GM18517 (cell line): ENCODE measurements around the gene ITPRID2.
"Not testable (repeated sequence)": the region's sequence is repeated elsewhere in the genome, so short reads cannot be mapped to it uniquely, and the experiment has no call there.

Source experiments
- ATAC-seq: cut with Tn5 transposase; IDR thresholded peaks from one replicate; pipeline ENCODE4 v1.9.1; 2021; ENCODE audit warnings: mild to moderate bottlenecking, moderate library complexity; ENCODE audit not compliant: unreplicated experiment

ITPRID2 gene

DNA sequence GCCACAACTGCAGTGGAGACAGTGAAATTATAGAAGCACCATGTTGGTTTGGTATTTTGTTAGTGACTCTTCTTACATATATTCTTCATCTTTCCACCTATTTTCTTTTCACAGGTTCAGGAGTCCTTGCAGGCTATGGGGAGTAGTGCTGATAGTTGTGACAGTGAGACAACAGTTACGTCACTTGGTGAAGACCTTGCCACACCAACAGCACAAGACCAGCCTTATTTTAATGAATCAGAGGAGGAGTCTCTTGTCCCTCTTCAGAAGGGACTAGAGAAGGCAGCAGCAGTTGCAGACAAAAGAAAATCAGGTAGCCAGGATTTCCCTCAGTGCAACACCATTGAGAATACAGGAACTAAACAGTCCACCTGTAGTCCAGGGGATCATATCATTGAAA lies 23.6 kb downstream of the ITPRID2 start:
- ATAC-seq = no peak

DNA sequence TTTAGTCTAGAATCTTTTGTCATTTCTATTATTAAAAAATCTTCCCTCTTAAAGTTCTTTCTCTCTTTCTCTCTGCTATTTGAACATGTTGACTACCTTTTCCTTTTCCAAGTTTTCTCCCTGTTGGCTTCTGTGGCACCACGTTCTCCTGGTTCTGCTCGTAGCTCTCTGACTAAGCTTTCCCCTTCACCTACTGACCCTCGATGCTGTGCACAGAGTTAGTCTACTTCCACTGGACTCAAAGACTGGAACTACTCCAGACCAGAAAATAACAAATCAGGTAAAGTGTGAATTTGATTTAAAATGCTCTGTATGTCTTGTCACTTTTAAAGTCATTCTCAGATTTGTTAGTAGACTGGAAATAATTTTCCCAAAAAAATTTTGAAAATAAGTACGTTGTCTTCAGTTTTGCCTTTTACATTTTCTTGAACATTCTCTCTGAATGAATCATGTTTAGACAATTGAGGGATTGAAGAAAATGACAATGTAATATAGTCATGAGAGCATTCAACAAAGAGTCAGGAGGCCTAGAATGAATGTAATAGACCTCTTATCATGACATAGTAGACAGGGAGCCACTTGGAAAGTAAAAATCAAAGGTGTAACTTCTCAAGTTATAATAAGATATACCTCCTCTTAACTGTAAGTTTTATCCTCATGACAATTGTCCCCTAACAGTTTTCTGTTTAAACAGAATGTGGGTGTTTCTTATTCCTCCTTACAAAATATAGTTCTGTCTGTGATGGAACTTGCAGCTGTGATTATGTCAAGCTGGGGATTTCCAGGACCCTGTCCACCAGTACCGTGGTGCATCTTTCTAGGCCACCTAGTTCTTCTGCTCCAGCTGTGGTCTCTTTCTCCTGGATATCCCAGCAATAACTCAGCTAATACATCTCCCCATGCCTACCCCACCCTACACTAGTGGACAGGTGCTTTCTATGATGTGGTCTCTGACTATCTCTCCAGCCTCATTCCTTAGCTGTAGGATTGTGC lies 25.5 kb downstream of the ITPRID2 start:
- ATAC-seq = no peak

DNA sequence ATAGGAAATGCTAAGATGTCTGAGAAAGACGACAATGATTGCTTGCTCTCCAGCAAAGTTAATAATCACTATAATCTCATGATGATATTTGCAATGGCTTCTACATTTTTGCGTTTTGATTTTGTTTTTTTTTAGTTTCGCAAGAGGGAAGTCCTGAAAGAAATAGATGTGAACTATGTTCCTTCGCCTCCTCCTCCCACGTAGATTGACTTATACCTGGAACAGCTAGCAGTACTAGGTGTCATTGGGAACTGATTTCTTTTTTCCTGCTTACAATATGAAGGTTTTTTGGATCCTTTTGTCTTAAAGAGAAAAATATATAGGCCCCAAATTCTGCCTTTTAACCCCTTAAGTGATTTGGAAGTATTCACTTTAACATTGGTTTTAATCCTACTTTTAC lies 26.7 kb downstream of the ITPRID2 start:
- ATAC-seq = no peak

GRCh38 chr2:181923121-181923520 lies 31.6 kb downstream of the ITPRID2 start:
- ATAC-seq = no peak

GRCh38 chr2:181924336-181924735 lies 32.8 kb downstream of the ITPRID2 start:
- ATAC-seq = no peak

DNA sequence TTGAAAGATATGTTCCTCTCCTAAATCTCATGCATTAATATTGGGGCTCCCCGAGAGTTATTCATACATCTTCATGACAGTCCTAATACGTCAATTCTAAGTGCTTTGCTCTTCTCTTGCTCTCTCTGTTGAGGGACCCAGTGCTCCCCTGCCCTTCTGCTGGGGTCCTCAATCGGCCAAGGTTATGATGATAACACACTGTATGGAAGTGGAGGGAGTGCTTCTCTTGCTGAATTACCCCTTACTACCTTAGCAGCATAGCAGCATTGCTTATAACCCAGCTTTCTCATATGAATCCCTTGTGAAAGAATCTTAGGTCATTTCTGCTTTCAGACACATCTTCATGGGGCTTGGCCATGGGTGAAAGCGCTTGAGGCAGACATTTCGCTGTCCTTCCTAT lies 43.2 kb downstream of the ITPRID2 start:
- ATAC-seq = no peak

DNA sequence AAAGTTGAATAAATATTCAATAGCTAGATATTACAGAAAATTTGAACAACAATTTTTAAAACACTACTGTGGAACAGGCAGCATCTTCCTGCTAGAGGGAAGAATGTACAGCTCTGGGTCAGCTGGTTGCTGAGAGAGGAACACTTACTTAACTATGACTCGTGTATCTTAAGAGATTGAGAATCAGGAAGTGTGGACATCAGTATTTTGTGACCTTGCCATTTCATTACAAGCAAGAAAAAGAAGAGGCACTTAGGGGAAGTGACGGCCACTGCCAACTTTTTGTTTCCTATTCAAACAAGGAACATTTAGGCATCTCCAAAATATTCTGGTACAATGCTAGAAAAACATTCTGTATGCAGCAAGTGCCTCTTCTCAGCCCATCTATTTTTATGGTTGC lies 45.9 kb downstream of the ITPRID2 start:
- no peak for ATAC-seq

- no peak for ATAC-seq
These were observed 52.0 kb downstream of the ITPRID2 start for GRCh38 chr2:181943411-181944124.

GRCh38 chr2:181944164-181944913 lies 52.8 kb downstream of the ITPRID2 start:
- no peak for ATAC-seq

DNA sequence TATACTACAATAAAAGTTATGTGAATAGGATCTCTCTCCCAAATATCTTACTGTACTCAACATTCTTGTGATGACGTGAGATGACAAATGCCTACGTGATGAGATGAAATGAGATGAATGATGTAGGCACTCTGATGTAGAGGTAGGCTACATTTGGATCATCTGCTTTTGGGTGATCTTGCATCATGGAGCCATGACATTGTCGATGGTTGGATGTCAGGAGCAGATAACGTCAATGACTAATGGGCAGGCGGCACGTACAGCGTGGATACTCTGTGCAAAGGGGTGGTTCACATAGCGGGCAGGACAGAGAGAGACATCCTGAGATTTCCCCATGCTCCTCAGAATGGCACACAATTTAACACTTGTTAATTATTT lies 53.4 kb downstream of the ITPRID2 start:
- no peak for ATAC-seq

DNA sequence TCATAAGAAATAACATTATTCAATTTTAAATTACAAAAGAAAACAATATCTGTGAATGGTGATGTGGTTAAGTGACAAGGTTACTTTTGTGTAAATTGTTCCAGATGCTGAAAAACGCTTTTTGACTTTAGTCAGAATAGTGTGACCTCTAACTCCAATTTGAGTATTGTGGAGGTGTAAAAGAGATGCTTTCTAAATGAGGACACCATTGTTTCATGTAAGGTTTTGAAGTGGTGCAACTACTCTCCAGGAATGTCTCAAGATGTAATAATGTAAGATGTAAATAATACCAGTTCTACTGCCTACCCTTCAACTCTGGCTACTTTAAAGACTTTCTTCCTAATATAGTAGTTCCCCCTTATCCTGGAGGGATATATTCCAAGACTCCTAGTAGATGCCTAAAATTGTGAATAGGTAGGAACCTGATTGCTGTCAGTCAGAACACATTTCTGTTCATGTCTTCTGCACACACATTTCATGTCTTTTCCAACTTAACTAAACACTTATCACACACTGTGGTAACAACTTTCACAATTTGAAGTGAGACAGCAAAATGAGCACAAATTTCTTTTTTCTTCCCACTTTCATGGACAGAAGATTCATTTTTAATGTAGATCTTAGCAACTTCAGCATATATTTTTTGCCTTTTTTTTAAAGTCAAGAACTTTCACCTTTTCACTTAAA lies 55.1 kb downstream of the ITPRID2 start:
- ATAC-seq = no peak

GRCh38 chr2:181947273-181947672 lies 55.7 kb downstream of the ITPRID2 start:
- ATAC-seq = no peak

- no peak for ATAC-seq
These were observed 56.7 kb downstream of the ITPRID2 start for GRCh38 chr2:181948227-181948626.

DNA sequence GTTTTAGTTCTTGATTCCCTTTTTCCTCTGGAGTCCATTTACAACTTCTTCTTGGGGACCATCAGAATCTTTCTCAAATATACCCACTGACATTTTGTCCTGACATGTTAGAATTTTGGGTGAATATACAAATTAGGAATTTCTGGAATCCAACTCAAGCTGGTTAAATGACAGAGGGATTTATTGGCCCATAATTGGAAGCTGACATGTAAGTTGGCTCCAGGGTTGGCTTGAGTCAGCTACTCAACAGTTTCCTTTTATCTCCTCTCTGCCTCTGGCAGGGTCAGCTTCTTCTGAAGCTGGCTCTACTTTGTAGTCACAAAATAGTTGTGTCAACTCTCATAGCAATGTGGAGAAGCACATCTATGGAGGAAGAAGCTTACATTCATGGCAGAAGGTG lies 57.5 kb downstream of the ITPRID2 start:
- no peak for ATAC-seq

- no peak for ATAC-seq
These were observed 61.1 kb downstream of the ITPRID2 start for GRCh38 chr2:181952404-181953226.

- ATAC-seq = peak; percentile 86
These were observed 62.5 kb downstream of the ITPRID2 start for GRCh38 chr2:181953881-181954537.

DNA sequence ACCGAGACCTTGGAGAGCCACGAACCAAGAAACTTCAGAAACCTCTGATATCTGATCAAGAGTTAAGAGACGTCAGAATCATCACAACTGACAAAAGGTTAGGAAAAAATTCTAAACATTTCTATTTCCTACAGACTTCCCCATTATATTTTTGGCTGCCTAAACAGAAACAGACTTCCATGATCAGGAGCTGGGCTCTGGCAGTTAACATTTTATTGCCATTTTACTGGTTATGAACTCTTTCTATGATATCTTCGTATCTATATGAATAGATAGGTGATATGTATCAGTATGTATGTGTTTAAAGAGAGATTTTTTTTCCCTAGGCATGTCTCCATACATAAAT lies 63.0 kb downstream of the ITPRID2 start:
- ATAC-seq = no peak

DNA sequence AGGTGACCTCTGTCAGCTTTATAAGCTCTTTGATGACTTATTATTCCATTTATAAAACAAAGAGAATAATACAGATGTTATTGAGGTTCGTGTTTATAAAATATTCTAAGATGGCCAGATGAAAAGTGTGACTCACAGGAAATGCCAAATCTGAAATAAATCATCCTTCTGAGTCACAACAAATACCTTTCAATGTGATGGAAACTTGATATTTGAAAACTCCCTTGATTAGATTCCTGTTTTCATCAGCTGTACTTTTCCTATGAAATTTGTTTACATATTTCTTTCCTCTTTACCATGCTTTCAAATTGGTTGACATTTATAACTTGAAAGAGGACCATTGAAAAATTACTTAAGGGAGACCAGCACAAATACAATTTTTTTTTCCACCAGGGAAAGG lies 63.5 kb downstream of the ITPRID2 start:
- ATAC-seq = no peak

- ATAC-seq = not testable (repeated sequence)
These were observed 64.3 kb downstream of the ITPRID2 start for GRCh38 chr2:181955866-181956265.

DNA sequence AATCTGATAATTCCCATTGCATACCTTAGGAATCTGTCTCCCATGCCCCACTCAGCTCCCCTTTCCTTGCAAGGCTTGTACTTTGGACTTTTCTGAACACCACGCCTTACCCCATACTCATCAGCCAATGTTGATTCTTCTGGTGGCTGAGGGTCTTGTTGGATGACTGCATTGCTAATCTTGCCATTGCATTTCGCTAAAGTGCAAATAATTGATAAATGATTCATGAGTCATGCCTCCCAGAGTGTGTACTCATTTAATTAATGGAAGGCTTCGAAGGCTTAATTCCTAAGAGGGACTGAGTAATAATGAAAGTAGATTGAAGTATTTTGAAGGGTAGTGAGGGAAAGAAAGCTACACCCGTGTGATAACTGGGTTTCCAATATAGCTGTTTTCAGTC lies 66.1 kb downstream of the ITPRID2 start:
- no peak for ATAC-seq
